HG02759 (cell line): ENCODE measurements around the gene ICAM5.
A peak's percentile ranks its signal among the peaks of the same experiment; 100 is the strongest.

ENCODE experiments used
- ATAC-seq: cut with Tn5 transposase; IDR thresholded peaks from one replicate; pipeline ENCODE4 v1.9.1; 2021; ENCODE audit warnings: mild to moderate bottlenecking, moderate library complexity; ENCODE audit not compliant: unreplicated experiment

Gene ICAM5

DNA sequence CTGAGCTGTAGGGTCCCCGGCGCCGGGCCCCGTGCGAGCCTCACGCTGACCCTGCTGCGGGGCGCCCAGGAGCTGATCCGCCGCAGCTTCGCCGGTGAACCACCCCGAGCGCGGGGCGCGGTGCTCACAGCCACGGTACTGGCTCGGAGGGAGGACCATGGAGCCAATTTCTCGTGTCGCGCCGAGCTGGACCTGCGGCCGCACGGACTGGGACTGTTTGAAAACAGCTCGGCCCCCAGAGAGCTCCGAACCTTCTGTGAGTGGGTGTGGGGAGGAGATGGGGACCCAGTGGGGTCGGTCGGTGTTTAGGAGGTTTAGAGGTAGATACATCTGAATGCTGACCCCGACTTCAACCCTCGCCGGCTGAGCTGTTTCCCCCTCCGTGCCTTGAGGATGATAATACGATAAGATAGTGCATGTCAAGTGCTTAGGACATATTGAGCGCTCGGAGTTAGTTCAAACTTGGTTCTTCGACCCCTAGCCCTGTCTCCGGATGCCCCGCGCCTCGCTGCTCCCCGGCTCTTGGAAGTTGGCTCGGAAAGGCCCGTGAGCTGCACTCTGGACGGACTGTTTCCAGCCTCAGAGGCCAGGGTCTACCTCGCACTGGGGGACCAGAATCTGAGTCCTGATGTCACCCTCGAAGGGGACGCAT, 1.9 kb downstream of the ICAM5 start:
- no peak for ATAC-seq

DNA sequence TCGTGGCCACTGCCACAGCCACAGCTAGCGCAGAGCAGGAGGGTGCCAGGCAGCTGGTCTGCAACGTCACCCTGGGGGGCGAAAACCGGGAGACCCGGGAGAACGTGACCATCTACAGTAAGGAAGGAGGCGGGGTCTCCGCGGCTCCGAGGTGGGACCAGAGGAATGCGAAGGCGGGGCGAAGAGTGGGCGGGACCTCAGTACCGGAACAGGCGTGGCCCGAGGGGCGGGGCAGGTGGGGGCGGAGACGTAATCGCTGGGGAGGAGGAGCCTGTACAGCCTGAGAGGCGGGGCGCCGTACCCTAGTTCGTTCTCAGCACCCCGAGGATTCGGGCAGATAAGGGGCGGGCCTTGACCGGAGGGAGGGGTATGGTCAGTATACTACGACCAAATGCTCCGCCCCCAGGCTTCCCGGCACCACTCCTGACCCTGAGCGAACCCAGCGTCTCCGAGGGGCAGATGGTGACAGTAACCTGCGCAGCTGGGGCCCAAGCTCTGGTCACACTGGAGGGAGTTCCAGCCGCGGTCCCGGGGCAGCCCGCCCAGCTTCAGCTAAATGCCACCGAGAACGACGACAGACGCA, 2.5 kb downstream of the ICAM5 start:
- ATAC-seq: no peak

DNA sequence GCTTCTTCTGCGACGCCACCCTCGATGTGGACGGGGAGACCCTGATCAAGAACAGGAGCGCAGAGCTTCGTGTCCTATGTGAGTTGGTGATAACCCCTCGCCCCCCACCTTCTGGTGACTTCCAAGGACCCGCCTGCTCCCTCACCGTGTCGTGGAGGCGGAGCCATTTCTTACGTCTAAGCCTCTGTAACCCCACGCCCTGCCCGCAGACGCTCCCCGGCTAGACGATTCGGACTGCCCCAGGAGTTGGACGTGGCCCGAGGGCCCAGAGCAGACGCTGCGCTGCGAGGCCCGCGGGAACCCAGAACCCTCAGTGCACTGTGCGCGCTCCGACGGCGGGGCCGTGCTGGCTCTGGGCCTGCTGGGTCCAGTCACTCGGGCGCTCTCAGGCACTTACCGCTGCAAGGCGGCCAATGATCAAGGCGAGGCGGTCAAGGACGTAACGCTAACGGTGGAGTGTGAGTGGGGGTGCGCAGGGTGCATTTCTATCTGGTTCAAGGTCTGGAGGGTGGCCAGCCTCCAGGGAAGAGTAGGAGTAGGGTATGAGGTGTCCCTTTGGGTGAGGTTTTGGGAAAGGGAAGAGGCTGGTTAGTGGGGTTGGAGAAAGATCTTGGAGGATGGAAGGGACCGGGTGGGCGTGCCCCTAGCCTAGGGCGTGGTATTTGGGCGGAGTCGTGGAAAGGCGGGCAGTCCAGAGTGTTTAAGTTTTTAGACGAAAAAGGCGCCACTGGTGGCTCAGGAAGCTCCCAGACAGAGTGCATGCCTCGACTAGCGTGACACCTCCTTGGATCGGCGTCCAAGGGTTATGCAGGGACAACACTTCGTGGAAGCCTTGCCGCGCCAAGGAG, 3.3 kb downstream of the ICAM5 start:
- no peak for ATAC-seq

DNA sequence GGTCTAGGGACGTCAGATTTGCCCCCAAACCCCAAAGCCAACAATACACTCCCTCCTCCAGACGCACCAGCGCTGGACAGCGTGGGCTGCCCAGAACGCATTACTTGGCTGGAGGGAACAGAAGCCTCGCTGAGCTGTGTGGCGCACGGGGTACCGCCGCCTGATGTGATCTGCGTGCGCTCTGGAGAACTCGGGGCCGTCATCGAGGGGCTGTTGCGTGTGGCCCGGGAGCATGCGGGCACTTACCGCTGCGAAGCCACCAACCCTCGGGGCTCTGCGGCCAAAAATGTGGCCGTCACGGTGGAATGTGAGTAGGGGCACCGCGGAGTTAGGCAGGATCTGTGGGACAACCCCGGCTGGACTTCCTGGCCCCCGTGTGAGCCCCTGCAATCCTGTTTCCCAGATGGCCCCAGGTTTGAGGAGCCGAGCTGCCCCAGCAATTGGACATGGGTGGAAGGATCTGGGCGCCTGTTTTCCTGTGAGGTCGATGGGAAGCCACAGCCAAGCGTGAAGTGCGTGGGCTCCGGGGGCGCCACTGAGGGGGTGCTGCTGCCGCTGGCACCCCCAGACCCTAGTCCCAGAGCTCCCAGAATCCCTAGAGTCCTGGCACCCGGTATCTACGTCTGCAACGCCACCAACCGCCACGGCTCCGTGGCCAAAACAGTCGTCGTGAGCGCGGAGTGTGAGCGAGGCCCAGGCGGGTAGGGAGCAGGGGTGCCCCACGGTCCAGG, 4.0 kb downstream of the ICAM5 start:
- ATAC-seq: no peak

DNA sequence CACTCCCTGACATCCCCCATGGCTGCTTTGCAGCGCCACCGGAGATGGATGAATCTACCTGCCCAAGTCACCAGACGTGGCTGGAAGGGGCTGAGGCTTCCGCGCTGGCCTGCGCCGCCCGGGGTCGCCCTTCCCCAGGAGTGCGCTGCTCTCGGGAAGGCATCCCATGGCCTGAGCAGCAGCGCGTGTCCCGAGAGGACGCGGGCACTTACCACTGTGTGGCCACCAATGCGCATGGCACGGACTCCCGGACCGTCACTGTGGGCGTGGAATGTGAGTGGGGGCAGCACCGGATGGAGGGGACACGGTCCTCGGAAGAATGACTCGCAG, 4.6 kb downstream of the ICAM5 start:
- no peak for ATAC-seq

DNA sequence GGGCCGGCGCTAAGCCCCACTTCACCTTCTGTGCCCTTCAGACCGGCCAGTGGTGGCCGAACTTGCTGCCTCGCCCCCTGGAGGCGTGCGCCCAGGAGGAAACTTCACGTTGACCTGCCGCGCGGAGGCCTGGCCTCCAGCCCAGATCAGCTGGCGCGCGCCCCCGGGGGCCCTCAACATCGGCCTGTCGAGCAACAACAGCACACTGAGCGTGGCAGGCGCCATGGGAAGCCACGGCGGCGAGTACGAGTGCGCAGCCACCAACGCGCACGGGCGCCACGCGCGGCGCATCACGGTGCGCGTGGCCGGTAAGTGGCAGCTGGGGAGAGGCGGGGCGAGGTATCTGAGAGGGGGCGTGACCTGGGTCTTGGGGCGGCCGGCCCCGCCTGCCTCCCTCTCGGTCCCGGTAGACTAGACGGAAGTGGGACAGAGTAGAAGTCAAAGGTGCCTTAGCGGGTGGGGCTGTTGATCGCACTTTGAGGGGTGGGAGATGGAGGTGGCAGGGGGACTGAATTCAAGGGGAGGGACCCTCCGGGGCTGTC, 5.6 kb downstream of the ICAM5 start:
- ATAC-seq: peak; percentile 55

DNA sequence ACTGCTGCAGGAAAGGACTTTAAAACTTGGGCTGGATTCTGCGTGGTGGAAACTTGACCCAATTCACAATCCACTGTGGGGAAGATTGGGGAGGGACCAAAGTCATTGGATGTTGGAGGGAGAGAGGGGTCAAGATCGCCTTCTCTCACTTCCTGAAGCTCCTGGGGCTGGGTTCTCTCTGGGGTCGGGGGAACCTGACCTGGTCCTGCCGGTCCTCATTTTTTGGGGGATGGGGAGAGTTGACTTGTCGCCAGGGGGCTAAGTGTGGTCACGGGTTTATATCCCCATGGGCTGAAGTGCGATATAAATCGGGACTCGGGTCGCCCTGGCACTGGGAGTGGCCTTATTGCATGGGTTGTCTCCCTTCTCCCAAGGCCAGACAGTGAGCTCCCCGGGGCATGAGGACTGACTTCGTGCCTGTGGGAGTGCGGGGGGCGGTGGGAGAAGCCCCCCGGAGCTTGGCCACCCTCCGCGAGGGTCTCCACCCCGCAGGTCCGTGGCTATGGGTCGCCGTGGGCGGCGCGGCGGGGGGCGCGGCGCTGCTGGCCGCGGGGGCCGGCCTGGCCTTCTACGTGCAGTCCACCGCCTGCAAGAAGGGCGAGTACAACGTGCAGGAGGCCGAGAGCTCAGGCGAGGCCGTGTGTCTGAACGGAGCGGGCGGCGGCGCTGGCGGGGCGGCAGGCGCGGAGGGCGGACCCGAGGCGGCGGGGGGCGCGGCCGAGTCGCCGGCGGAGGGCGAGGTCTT, 6.3 kb downstream of the ICAM5 start:
- ATAC-seq: no peak

DNA sequence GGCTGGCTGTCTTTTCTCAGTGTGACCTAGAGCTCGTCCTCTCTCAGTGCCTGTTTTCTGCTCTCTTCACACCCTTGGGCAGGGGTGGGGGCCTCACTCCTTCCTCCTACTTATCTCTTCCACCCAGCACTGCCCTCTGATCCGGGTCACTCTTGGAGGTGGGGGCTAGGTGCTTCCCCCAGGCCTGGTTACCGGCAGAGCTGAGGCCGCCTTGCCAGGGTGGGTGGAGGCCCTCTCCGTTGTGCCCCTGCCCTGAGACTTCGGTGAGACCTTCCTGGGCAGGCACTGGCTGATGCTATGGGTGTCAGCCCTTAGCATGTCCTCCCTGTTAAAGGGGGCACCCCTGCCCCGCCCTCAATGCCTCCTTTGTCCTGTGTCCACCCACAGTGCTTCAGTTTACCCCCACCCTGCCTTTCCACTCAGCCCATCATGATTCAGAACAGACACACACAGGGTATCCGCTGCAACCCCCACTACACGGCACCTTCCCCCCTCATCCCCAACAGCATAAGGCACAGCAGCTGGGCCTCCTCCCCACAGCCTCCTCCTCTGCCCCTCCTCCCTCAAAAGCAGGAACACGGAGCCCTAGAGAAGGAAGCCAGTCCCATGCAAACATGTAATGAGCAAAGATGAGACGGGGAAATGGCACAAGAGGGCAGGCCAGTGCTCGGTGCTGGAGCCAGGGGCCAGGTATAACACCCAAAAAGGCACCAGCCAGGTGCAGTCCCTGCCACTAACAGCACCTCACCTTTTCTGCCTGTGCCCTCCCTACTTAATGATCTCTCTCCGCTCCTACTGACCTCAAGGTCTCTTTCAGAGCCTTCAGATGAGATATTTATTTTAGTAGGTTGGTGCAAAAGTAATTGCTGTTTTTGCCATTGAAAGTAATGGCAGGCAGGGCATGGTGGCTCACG, 10.1 kb downstream of the ICAM5 start:
- ATAC-seq: no peak

DNA sequence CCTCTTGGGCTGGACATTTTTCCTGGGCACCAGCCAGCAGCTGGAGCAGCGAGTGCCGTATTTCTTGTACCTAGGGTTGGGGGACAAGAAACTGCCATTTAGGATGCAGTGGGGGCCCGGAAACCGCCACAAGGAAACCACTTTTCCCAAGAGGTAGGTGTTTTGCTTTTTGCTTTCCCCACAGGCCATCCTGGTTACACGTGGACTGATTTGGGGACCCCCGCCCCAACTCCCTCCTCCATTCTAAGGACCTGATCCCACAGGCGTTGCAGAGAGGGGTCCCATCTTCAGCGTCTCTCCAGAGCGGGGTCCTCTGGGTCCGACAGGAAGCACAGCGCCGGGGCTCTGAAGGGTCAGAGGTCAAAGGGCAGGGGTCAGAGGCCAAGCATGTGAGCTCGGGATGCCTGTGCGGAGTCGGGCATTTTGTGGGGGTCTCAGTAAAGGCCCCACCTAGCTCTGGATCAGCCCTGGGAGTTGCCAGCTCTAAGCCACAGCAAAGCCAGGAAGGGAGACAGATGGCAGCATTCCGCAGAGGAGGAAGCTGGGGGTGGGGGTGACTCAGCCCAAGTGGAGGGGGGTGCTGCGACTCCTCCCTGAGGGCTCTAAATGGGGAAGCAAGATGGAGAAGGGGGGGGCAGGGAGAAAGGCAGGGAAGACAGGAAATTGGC, 15.5 kb downstream of the ICAM5 start:
- no peak for ATAC-seq

DNA sequence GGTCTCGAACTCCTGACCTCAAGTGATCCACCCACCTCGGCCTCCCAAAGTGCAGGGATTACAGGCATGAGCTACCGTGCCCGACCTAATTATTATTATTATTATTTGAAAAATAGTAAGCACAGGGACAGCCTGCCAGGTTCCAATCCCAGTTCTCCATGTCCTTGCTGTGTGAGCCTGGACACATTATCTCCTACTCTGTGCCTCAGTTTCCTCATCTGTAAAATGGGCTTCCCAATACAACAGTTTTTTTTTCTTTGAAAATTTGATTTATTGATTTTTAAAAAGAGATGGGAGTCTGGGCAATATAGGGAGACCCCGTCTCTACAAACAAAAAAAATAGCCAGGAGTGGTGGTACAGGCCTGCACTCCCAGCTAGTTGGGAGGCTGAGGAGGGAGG, 16.6 kb downstream of the ICAM5 start:
- ATAC-seq: no peak

DNA sequence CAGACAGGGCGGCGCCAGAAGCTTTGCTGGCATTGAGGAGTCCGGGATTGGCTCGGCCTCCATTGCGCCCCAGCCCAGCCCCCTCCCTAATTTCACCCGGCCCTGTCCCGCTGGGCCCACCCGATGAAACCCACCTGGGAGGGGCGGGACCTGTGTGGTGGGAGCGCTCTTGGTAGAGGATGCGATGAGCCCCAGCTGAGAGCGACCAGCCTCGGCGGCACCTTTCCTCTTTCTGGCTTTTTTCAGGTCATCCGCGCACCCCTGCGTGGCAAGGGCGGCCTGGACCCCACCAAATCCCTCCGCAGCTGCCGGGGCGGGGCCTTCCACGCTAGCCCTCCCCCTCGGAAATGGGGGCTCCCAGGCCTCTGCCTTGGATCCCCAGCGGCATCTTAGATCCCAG, 19.7 kb downstream of the ICAM5 start, which contains the start of gene ZGLP1:
TSS of gene ZGLP1 (minus strand) at position 393 of the 400 bp plus-strand sequence.
- no peak for ATAC-seq

DNA sequence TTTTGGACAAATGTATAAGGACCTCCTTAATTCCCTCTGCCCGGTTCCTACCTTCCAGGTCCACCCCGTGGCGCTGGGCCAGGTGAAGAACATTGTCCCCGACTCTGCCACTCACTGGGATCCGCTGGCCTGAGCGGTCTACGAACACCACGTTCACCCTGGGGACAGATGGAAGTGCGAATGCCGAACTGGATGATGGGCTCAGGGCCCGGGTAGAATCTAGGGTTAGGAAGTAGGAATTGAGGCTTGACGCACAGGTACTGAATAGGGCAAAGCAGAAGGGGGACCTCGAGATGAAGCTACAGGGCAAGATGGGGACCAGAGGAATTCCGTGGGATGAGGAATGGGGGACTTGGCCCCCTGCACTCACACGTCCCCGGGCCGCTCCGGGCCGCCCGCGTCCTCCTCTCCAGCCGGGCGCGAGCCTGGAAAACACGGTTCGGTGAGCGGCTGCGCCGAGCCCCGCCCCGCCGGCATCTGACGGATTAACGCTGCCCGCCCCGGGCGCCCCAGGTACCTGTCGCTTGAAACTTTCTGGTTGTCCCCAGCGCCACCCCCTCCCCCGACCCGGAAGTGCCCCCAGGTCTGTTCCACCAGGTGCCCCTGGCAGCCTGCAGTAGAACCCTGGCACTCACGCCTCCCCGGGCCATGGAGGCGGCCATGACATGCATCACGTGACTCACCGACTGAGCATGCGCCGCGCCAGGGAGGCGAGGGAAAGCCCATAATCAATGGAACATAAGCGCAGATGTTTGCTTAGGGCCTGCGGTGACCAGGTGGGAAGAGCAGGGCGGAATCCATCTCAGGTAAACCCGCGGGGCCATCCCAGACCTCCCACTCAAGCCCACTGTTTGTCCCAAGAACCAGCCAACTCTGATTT, 25.8 kb downstream of the ICAM5 start, which contains the start of gene FDX2:
TSS of gene FDX2 (minus strand) at position 681 of the 880 bp plus-strand sequence. CDS start at position 662, 19 bp downstream.
- peak; percentile 87 for ATAC-seq

DNA sequence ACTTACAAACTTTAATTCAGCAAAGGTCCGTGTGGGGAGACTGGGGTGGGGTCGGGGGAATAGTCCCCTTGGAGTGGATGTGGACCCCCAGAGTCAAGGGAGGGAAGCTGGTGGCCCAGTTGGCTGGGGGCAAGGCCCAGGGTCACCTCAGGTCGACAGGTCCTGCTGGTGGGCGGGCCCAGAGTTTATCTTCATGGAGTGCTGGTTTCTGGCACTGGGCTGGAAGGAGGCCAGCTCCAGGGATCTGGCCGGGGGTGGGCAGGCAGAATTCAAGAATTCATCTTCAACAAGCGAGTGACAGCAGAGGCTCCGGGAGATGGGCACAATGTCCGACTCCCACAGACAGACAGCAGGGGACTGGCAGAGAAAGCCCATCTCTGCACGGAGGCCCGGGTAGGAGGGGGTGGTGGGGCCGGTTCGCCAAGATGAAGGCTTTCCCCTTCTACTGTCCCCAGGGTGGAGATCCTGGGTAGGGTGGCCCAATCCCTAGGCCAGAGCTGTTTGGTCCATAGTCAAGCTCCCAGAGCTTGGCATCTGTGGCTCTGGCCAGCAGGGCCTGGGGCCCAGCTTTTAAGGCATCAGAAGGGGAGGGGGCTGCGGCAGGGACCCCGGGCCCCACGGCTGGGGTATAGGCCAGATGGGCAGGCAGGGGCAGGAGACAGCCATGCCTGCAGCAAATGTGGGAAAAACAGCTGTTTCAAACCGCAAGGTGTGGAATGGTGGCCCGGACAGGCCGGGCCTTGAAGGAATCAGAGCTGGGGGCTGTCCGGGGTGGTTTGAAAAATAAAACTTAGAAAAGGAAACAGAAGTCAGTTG, 26.7 kb downstream of the ICAM5 start:
- no peak for ATAC-seq

DNA sequence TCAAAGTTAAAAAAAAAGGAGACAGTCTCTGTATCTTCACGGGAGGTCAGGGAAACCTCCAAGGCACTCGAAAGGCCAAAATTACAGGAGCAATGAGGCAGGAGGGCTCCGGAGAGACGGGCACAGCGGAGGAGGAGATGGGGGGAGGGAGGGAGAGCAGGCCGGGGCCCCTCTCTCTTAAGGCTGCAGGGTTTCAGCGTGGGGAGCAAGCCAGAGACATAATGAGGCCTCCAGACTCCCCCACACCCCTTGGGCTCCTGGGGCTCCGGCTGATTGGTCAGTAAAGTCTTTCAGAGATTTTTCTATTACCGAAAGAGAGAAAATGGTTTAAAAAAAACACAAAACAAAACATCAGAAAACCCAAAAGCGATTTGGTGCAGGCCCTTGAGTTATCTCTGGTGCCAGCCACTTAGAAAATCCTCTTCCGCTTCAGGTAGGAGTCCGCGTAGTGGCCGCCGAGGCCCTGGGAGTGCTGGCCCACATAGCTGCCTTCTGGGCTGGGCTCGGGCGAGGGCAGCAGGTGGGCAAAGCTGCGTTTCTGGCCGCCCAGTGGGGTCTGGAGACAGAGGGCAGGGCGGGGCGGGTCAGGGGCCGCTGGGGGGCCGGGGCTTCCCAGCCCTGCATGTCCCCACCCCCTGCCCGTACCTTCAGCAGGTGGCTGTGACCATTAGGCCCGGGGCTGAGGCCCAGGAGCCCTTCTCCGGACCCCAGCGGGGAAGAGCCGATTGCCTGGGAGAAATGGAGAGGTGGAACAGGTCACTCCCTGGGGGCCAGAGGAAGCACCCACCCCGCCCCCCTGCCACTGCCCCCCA, 27.5 kb downstream of the ICAM5 start:
- ATAC-seq: no peak

DNA sequence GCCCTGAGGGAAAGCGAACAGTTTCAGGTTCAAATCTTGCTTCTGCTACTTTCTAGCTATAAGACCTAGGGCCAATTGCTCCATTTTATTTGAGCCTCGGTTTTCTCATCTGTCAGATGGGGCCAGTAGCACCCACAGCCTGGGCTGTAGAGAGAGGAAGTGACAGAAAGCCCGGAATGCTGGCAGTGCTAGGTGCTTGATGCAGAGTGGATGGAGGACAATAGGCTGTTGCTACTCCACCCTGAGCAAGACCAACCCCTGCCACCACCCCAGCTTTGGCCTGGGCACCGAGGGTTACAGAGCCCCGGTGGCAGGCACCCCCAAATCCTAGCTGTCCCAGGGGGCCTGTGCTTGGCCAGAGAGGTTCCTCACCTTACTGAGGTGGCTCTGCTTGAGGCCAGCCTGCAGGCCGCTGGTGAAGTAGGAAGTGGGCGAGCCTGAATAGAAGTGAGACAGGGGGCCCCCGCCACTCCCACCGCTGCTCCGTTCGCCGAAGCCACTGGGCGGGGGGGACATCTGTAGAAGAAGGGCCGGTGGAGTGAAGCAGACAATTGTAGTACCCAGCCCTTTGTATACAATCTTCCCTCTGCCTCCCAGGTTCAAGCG, 28.2 kb downstream of the ICAM5 start:
- no peak for ATAC-seq
